GM10266 (cell line): ENCODE data around the gene INCENP.

Source experiments
- DNase-seq: peaks from one replicate; pipeline ENCODE4 v3.0.0; 2012; ENCODE audit errors: extremely low spot score
- TF ChIP-seq, protein P1 (sequence below): IDR thresholded peaks from 2 replicates; pipeline ENCODE4 v1.5.1; 2012; ENCODE audit warnings: mild to moderate bottlenecking, low read depth; ENCODE audit not compliant: control insufficient read depth, insufficient read depth; ENCODE audit errors: missing control alignments

INCENP gene

GRCh38 chr11:62141111-62142042 lies 17.6 kb downstream of the INCENP start:
- no peak for DNase-seq
- TF ChIP-seq, protein P1, sequence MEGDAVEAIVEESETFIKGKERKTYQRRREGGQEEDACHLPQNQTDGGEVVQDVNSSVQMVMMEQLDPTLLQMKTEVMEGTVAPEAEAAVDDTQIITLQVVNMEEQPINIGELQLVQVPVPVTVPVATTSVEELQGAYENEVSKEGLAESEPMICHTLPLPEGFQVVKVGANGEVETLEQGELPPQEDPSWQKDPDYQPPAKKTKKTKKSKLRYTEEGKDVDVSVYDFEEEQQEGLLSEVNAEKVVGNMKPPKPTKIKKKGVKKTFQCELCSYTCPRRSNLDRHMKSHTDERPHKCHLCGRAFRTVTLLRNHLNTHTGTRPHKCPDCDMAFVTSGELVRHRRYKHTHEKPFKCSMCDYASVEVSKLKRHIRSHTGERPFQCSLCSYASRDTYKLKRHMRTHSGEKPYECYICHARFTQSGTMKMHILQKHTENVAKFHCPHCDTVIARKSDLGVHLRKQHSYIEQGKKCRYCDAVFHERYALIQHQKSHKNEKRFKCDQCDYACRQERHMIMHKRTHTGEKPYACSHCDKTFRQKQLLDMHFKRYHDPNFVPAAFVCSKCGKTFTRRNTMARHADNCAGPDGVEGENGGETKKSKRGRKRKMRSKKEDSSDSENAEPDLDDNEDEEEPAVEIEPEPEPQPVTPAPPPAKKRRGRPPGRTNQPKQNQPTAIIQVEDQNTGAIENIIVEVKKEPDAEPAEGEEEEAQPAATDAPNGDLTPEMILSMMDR, result no peak

DNA sequence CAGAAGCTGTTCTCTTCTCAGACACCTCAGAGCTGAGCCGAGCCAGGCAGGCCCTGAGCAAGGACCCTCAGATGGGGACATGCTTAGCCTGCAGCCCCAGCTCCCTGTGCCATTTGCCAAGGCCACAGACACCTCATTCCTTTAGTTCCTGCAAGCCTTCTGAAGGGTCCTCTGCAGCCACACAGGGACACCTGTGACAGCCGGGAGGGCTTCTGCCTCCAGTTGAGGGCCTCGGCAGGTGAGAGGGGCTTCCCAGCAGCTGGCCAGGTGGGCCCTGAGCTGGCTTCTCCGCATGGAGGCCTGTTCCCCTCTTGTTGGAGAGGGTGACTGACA lies 18.2 kb downstream of the INCENP start:
- TF ChIP-seq, protein P1, result no peak
- no peak for DNase-seq

DNA sequence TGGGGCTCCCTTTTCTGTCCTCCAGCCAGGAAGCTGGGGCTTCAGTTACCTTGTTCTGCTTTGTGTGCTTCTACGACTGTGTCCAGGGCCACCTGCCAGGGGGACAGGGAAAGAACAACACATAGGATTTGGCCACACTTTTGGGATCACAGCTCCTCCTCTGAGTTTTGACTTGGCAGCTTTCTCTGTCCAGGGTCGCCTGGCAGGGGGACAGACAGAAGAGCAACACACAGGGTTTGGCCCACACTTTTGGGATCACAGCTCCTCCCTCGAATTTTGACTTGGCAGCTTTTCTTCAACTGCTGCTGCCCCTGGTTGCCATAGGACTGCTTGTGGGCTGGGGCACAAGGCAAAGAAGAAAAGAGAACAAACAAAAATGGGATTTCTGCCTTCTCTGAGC lies 19.1 kb downstream of the INCENP start:
- TF ChIP-seq, protein P1, result no peak
- DNase-seq, result no peak

- DNase-seq, result no peak
- TF ChIP-seq, protein P1, result no peak
Measured at GRCh38 chr11:62143727-62144126, 19.9 kb downstream of the INCENP start.

DNA sequence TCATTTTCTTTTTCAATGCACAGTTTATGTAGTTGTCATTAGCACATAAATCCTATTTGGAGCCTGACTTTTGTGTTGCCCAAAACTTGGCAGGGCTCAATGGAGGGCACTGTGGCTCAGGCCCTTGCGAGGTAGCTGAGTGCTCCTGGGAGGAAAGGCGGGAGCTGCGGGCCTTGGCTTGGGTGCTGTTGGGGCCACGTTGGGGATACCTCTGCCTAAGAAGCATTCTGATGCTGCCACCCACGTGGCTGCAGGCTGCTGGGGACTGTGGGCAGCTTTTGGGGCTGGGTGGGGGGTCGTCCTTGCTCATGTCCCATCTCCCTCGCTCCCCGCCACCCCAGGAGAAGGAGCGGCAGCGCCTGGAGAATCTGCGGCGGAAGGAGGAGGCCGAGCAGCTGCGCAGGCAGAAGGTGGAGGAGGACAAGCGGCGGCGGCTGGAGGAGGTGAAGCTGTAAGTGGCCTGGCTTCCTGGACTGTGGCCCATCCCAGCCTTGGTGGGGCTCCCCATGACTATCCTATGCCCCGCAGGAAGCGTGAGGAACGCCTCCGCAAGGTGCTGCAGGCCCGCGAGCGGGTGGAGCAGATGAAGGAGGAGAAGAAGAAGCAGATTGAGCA lies 20.9 kb downstream of the INCENP start:
- TF ChIP-seq, protein P1, result no peak
- no peak for DNase-seq

DNA sequence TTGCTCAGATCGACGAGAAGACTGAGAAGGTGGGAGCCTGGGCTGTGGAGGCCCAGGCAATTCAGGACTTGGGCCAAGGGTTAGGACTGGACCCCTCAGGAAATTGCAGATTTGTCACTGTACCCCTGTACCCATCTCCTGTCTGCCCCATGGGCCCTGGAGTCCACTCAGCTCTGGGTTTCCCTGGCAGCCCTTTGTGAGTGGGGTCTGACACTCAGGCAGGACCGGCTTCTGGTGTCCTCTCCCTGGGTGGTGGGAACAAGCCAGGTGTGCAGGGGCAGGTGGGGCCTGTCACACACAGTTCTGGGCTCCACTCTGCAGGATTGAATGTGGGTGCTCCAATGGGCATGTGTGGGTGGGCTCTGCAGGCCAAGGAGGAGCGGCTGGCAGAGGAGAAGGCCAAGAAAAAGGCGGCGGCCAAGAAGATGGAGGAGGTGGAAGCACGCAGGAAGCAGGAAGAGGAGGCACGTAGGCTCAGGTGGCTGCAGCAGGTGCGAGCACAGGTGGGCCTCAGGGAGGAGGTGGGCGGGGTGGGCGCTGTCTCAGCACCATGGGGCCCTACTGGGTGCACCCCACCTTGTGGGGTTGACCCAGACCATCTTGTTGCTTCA lies 21.6 kb downstream of the INCENP start:
- TF ChIP-seq, protein P1, result no peak
- DNase-seq, result no peak
